IMR-90 (cell line): Measurements from ENCODE around the gene ATMIN.

Experiments used
- MAFK ChIP-seq: IDR thresholded peaks from 2 replicates; pipeline ENCODE4 v1.6.1; 2012; ENCODE audit warnings: low read depth, low read length, improper control_type of control experiment
- RAD21 ChIP-seq: IDR thresholded peaks from 2 replicates; pipeline ENCODE4 v1.6.1; 2012; ENCODE audit warnings: low read length, improper control_type of control experiment
- RFX5 ChIP-seq: IDR thresholded peaks from 2 replicates; pipeline ENCODE4 v1.8.0; 2012; ENCODE audit warnings: low read depth, mild to moderate bottlenecking, low read length, moderate library complexity

- TF ChIP-seq RFX5, result no peak
- TF ChIP-seq MAFK, result no peak
- no peak for TF ChIP-seq RAD21
Observed at GRCh38 chr16:81014672-81015071, 21.0 kb upstream of the ATMIN start.
